LNCAP (cell line): Measurements from ENCODE around the gene ELMO1.

Experiments used
- CTCF ChIP-seq: fragments of 450-650 bp; IDR thresholded peaks from 2 replicates; pipeline ENCODE4 v1.5.1; 2017; ENCODE audit warnings: mild to moderate bottlenecking

The ELMO1 gene

GRCh38 chr7:37430171-37430570, 18.5 kb downstream of the ELMO1 start:
- TF ChIP-seq CTCF = no peak

GRCh38 chr7:37429435-37429791, 19.3 kb downstream of the ELMO1 start:
- no peak for TF ChIP-seq CTCF

- TF ChIP-seq CTCF = no peak
Observed at GRCh38 chr7:37428681-37429434, 19.8 kb downstream of the ELMO1 start.

GRCh38 chr7:37427276-37427940, 21.3 kb downstream of the ELMO1 start:
- TF ChIP-seq CTCF = no peak

- TF ChIP-seq CTCF = no peak
Observed at GRCh38 chr7:37425498-37425897, 23.2 kb downstream of the ELMO1 start.

- TF ChIP-seq CTCF = no peak
Observed at GRCh38 chr7:37424995-37425394, 23.7 kb downstream of the ELMO1 start.

GRCh38 chr7:37424521-37424920, 24.1 kb downstream of the ELMO1 start:
- TF ChIP-seq CTCF = no peak
